Measurements from ENCODE around the gene HHAT.
A peak's percentile ranks its signal among the peaks of the same experiment; 100 is the strongest.

Gene HHAT

GRCh38 chr1:210296682-210297081, 32.0 kb upstream of the HHAT start:
- peaks cover 6 to 53% (median 41%) of the 10 kb centered on the region in 5 donors for H3K4me1 ChIP-seq (ENCODE audit: control insufficient read depth in 5 of 5, insufficient read depth in 5 of 5, low read length in 5 of 5)
- H3K4me3 ChIP-seq (ENCODE audit: low read depth in 1 of 5, low read length in 5 of 5) = no peak overlapping the region
- no peaks in the 10 kb centered on the region for H3K9me3 ChIP-seq (ENCODE audit: control insufficient read depth in 5 of 5, low read length in 5 of 5)
- no peak overlapping the region for H3K27ac ChIP-seq (ENCODE audit: low read depth, low read length)
- peaks cover 0 to 13% (median 2%) of the 10 kb centered on the region in 5 donors for H3K27me3 ChIP-seq (ENCODE audit: control insufficient read depth in 5 of 5, insufficient read depth in 4 of 5, low read length in 5 of 5)
- H3K9ac ChIP-seq (ENCODE audit: low read length in 5 of 5) = no peak overlapping the region
- H3K36me3 ChIP-seq (ENCODE audit: control insufficient read depth in 5 of 5, insufficient read depth in 5 of 5, low read length in 5 of 5) = no peaks in the 10 kb centered on the region

- H3K27me3 ChIP-seq (ENCODE audit: control insufficient read depth in 5 of 5, insufficient read depth in 4 of 5, low read length in 5 of 5) = peaks cover 0 to 13% (median 2%) of the 10 kb centered on the region in 5 donors
- no peaks in the 10 kb centered on the region for H3K9me3 ChIP-seq (ENCODE audit: control insufficient read depth in 5 of 5, low read length in 5 of 5)
- H3K36me3 ChIP-seq (ENCODE audit: control insufficient read depth in 5 of 5, insufficient read depth in 5 of 5, low read length in 5 of 5) = no peaks in the 10 kb centered on the region
- no peak overlapping the region for H3K27ac ChIP-seq (ENCODE audit: low read depth, low read length)
- no peak overlapping the region for H3K4me3 ChIP-seq (ENCODE audit: low read depth in 1 of 5, low read length in 5 of 5)
- H3K4me1 ChIP-seq (ENCODE audit: control insufficient read depth in 5 of 5, insufficient read depth in 5 of 5, low read length in 5 of 5) = peaks cover 6 to 45% (median 32%) of the 10 kb centered on the region in 5 donors
- no peak overlapping the region for H3K9ac ChIP-seq (ENCODE audit: low read length in 5 of 5)
These were observed 30.4 kb upstream of the HHAT start for GRCh38 chr1:210298296-210298695.

- H3K9me3 ChIP-seq (ENCODE audit: control insufficient read depth in 5 of 5, low read length in 5 of 5) = no peaks in the 10 kb centered on the region
- no peak overlapping the region for H3K27ac ChIP-seq (ENCODE audit: low read depth, low read length)
- no peaks in the 10 kb centered on the region for H3K36me3 ChIP-seq (ENCODE audit: control insufficient read depth in 5 of 5, insufficient read depth in 5 of 5, low read length in 5 of 5)
- peaks cover 3 to 41% (median 28%) of the 10 kb centered on the region in 5 donors for H3K4me1 ChIP-seq (ENCODE audit: control insufficient read depth in 5 of 5, insufficient read depth in 5 of 5, low read length in 5 of 5)
- no peak overlapping the region for H3K4me3 ChIP-seq (ENCODE audit: low read depth in 1 of 5, low read length in 5 of 5)
- H3K27me3 ChIP-seq (ENCODE audit: control insufficient read depth in 5 of 5, insufficient read depth in 4 of 5, low read length in 5 of 5) = peaks cover 0 to 13% (median 2%) of the 10 kb centered on the region in 5 donors
- no peak overlapping the region for H3K9ac ChIP-seq (ENCODE audit: low read length in 5 of 5)
These were observed 29.8 kb upstream of the HHAT start for GRCh38 chr1:210298936-210299335.

GRCh38 chr1:210299501-210299900, 29.2 kb upstream of the HHAT start:
- H3K36me3 ChIP-seq (ENCODE audit: control insufficient read depth in 5 of 5, insufficient read depth in 5 of 5, low read length in 5 of 5) = no peaks in the 10 kb centered on the region
- no peak overlapping the region for H3K9ac ChIP-seq (ENCODE audit: low read length in 5 of 5)
- no peak overlapping the region for H3K27ac ChIP-seq (ENCODE audit: low read depth, low read length)
- H3K9me3 ChIP-seq (ENCODE audit: control insufficient read depth in 5 of 5, low read length in 5 of 5) = no peaks in the 10 kb centered on the region
- no peak overlapping the region for H3K4me3 ChIP-seq (ENCODE audit: low read depth in 1 of 5, low read length in 5 of 5)
- H3K27me3 ChIP-seq (ENCODE audit: control insufficient read depth in 5 of 5, insufficient read depth in 4 of 5, low read length in 5 of 5) = peaks cover 0 to 13% (median 2%) of the 10 kb centered on the region in 5 donors
- H3K4me1 ChIP-seq (ENCODE audit: control insufficient read depth in 5 of 5, insufficient read depth in 5 of 5, low read length in 5 of 5) = peaks cover 2 to 38% (median 26%) of the 10 kb centered on the region in 5 donors

- Histone ChIP-seq H3K4me3 (ENCODE audit: low read depth in 1 of 5, low read length in 5 of 5) (no peak overlapping the region), H3K27me3 (ENCODE audit: control insufficient read depth in 5 of 5, insufficient read depth in 4 of 5, low read length in 5 of 5) (peaks cover 0 to 13% (median 2%) of the 10 kb centered on the region in 5 donors), H3K9me3 (ENCODE audit: control insufficient read depth in 5 of 5, low read length in 5 of 5) (no peaks in the 10 kb centered on the region), H3K27ac (ENCODE audit: low read depth, low read length) (no peak overlapping the region), H3K4me1 (ENCODE audit: control insufficient read depth in 5 of 5, insufficient read depth in 5 of 5, low read length in 5 of 5) (peaks cover 0 to 23% (median 13%) of the 10 kb centered on the region in 5 donors), H3K36me3 (ENCODE audit: control insufficient read depth in 5 of 5, insufficient read depth in 5 of 5, low read length in 5 of 5) (no peaks in the 10 kb centered on the region), H3K9ac (ENCODE audit: low read length in 5 of 5) (no peak overlapping the region)
These were observed 27.6 kb upstream of the HHAT start for GRCh38 chr1:210300923-210301614.

GRCh38 chr1:210301615-210302000, 27.1 kb upstream of the HHAT start:
- no peaks in the 10 kb centered on the region for H3K9me3 ChIP-seq (ENCODE audit: control insufficient read depth in 5 of 5, low read length in 5 of 5)
- no peak overlapping the region for H3K9ac ChIP-seq (ENCODE audit: low read length in 5 of 5)
- H3K4me1 ChIP-seq (ENCODE audit: control insufficient read depth in 5 of 5, insufficient read depth in 5 of 5, low read length in 5 of 5) = peaks cover 0 to 23% (median 13%) of the 10 kb centered on the region in 5 donors
- H3K36me3 ChIP-seq (ENCODE audit: control insufficient read depth in 5 of 5, insufficient read depth in 5 of 5, low read length in 5 of 5) = no peaks in the 10 kb centered on the region
- H3K4me3 ChIP-seq (ENCODE audit: low read depth in 1 of 5, low read length in 5 of 5) = no peak overlapping the region
- H3K27ac ChIP-seq (ENCODE audit: low read depth, low read length) = no peak overlapping the region
- peaks cover 0 to 13% (median under 1%) of the 10 kb centered on the region in 5 donors for H3K27me3 ChIP-seq (ENCODE audit: control insufficient read depth in 5 of 5, insufficient read depth in 4 of 5, low read length in 5 of 5)

GRCh38 chr1:210302501-210302900, 26.2 kb upstream of the HHAT start:
- H3K4me1 ChIP-seq (ENCODE audit: control insufficient read depth in 5 of 5, insufficient read depth in 5 of 5, low read length in 5 of 5) = peaks cover 0 to 23% (median 13%) of the 10 kb centered on the region in 5 donors
- no peaks in the 10 kb centered on the region for H3K9me3 ChIP-seq (ENCODE audit: control insufficient read depth in 5 of 5, low read length in 5 of 5)
- no peak overlapping the region for H3K4me3 ChIP-seq (ENCODE audit: low read depth in 1 of 5, low read length in 5 of 5)
- H3K27ac ChIP-seq (ENCODE audit: low read depth, low read length) = no peak overlapping the region
- H3K9ac ChIP-seq (ENCODE audit: low read length in 5 of 5) = no peak overlapping the region
- no peaks in the 10 kb centered on the region for H3K36me3 ChIP-seq (ENCODE audit: control insufficient read depth in 5 of 5, insufficient read depth in 5 of 5, low read length in 5 of 5)
- peaks cover 0 to 13% (median 0%) of the 10 kb centered on the region in 5 donors for H3K27me3 ChIP-seq (ENCODE audit: control insufficient read depth in 5 of 5, insufficient read depth in 4 of 5, low read length in 5 of 5)

- no peaks in the 10 kb centered on the region for H3K9me3 ChIP-seq (ENCODE audit: control insufficient read depth in 5 of 5, low read length in 5 of 5)
- H3K27me3 ChIP-seq (ENCODE audit: control insufficient read depth in 5 of 5, insufficient read depth in 4 of 5, low read length in 5 of 5) = peaks cover 0 to 10% (median 0%) of the 10 kb centered on the region in 5 donors
- no peak overlapping the region for H3K4me3 ChIP-seq (ENCODE audit: low read depth in 1 of 5, low read length in 5 of 5)
- no peak overlapping the region for H3K27ac ChIP-seq (ENCODE audit: low read depth, low read length)
- H3K9ac ChIP-seq (ENCODE audit: low read length in 5 of 5) = no peak overlapping the region
- H3K4me1 ChIP-seq (ENCODE audit: control insufficient read depth in 5 of 5, insufficient read depth in 5 of 5, low read length in 5 of 5) = peaks cover 0 to 23% (median 13%) of the 10 kb centered on the region in 5 donors
- no peaks in the 10 kb centered on the region for H3K36me3 ChIP-seq (ENCODE audit: control insufficient read depth in 5 of 5, insufficient read depth in 5 of 5, low read length in 5 of 5)
These were observed 25.3 kb upstream of the HHAT start for GRCh38 chr1:210303391-210303790.

GRCh38 chr1:210310562-210311153, 18.0 kb upstream of the HHAT start:
- H3K27ac ChIP-seq (ENCODE audit: low read depth, low read length) = peak overlapping the region; percentile 71
- H3K27me3 ChIP-seq (ENCODE audit: control insufficient read depth in 5 of 5, insufficient read depth in 4 of 5, low read length in 5 of 5) = peaks cover 0 to 3% (median 0%) of the 10 kb centered on the region in 5 donors
- H3K4me1 ChIP-seq (ENCODE audit: control insufficient read depth in 5 of 5, insufficient read depth in 5 of 5, low read length in 5 of 5) = peaks cover 4 to 18% (median 14%) of the 10 kb centered on the region in 5 donors
- H3K4me3 ChIP-seq (ENCODE audit: low read depth in 1 of 5, low read length in 5 of 5) = peak overlapping the region in 2 of 5 donors; percentile 56 to 57
- H3K9me3 ChIP-seq (ENCODE audit: control insufficient read depth in 5 of 5, low read length in 5 of 5) = no peaks in the 10 kb centered on the region
- H3K9ac ChIP-seq (ENCODE audit: low read length in 5 of 5) = no peak overlapping the region
- H3K36me3 ChIP-seq (ENCODE audit: control insufficient read depth in 5 of 5, insufficient read depth in 5 of 5, low read length in 5 of 5) = no peaks in the 10 kb centered on the region
